HEK293 (cell line): Measurements from ENCODE around the gene LGALS1.
A peak's percentile ranks its signal among the peaks of the same experiment; 100 is the strongest.

Source experiments
- BCL11B ChIP-seq: fragments of 450-650 bp; formaldehyde crosslinking; IDR thresholded peaks from 2 replicates; pipeline ENCODE4 v1.5.1; 2016; ENCODE audit warnings: low read depth, missing biosample characterization, missing genetic modification characterization
- KLF7 ChIP-seq: fragments of 450-650 bp; formaldehyde crosslinking; IDR thresholded peaks from 2 replicates; pipeline ENCODE4 v1.5.1; 2016; ENCODE audit warnings: missing biosample characterization, missing genetic modification characterization, borderline replicate concordance
- SCRT1 ChIP-seq: fragments of 450-650 bp; formaldehyde crosslinking; IDR thresholded peaks from 2 replicates; pipeline ENCODE4 v1.5.1; 2016; ENCODE audit warnings: missing biosample characterization, missing genetic modification characterization, borderline replicate concordance
- ZFHX2 ChIP-seq: fragments of 450-650 bp; formaldehyde crosslinking; conservative IDR thresholded peaks from 2 replicates; pipeline ENCODE4 v1.5.1; 2016; ENCODE audit warnings: missing biosample characterization, missing genetic modification characterization
- ZFP3 ChIP-seq: fragments of 450-650 bp; formaldehyde crosslinking; IDR thresholded peaks from 2 replicates; pipeline ENCODE4 v1.5.1; 2016; ENCODE audit warnings: low read depth, missing biosample characterization, missing genetic modification characterization
- ZIC2 ChIP-seq: fragments of 450-650 bp; formaldehyde crosslinking; IDR thresholded peaks from 2 replicates; pipeline ENCODE4 v1.5.1; 2016; ENCODE audit warnings: missing biosample characterization, missing genetic modification characterization
- ZNF19 ChIP-seq: fragments of 450-650 bp; formaldehyde crosslinking; IDR thresholded peaks from 2 replicates; pipeline ENCODE4; 2016; ENCODE audit warnings: missing biosample characterization, missing genetic modification characterization, low read depth
- ZNF221 ChIP-seq: fragments of 450-650 bp; formaldehyde crosslinking; IDR thresholded peaks from 2 replicates; pipeline ENCODE4 v1.5.1; 2017; ENCODE audit warnings: missing biosample characterization, missing genetic modification characterization, borderline replicate concordance
- ZNF248 ChIP-seq: fragments of 450-650 bp; formaldehyde crosslinking; IDR thresholded peaks from 2 replicates; pipeline ENCODE4 v1.5.1; 2017; ENCODE audit warnings: missing biosample characterization, missing genetic modification characterization
- ZNF26 ChIP-seq: fragments of 450-650 bp; formaldehyde crosslinking; IDR thresholded peaks from 2 replicates; pipeline ENCODE4 v1.5.1; 2016; ENCODE audit warnings: missing biosample characterization, missing genetic modification characterization
- ZNF324 ChIP-seq: fragments of 450-650 bp; formaldehyde crosslinking; IDR thresholded peaks from 2 replicates; pipeline ENCODE4 v1.5.1; 2016; ENCODE audit warnings: missing biosample characterization, missing genetic modification characterization
- ZNF416 ChIP-seq: fragments of 450-650 bp; formaldehyde crosslinking; IDR thresholded peaks from 2 replicates; pipeline ENCODE4 v1.5.1; 2016; ENCODE audit warnings: missing biosample characterization, missing genetic modification characterization
- ZNF510 ChIP-seq: fragments of 450-650 bp; formaldehyde crosslinking; IDR thresholded peaks from 2 replicates; pipeline ENCODE4 v1.5.1; 2018; ENCODE audit warnings: mild to moderate bottlenecking, missing genetic modification characterization, missing biosample characterization; ENCODE audit not compliant: insufficient replicate concordance
- ZNF654 ChIP-seq: fragments of 450-650 bp; formaldehyde crosslinking; IDR thresholded peaks from 2 replicates; pipeline ENCODE4 v1.5.1; 2016; ENCODE audit warnings: low read depth, missing biosample characterization, missing genetic modification characterization
- ZNF76 ChIP-seq: fragments of 450-650 bp; formaldehyde crosslinking; IDR thresholded peaks from 2 replicates; pipeline ENCODE4; 2016; ENCODE audit warnings: low read depth, missing biosample characterization, missing genetic modification characterization, borderline replicate concordance
- ZXDB ChIP-seq: fragments of 450-650 bp; formaldehyde crosslinking; IDR thresholded peaks from 2 replicates; pipeline ENCODE4 v1.5.1; 2016; ENCODE audit warnings: missing biosample characterization, missing genetic modification characterization
- TF ChIP-seq, protein P1 (sequence below): fragments of 450-650 bp; formaldehyde crosslinking; IDR thresholded peaks from 2 replicates; pipeline ENCODE4 v1.5.1; 2017; ENCODE audit warnings: missing biosample characterization, missing genetic modification characterization
- TF ChIP-seq, protein P2 (sequence below): fragments of 450-650 bp; formaldehyde crosslinking; IDR thresholded peaks from 2 replicates; pipeline ENCODE4 v1.5.1; 2016; ENCODE audit warnings: missing biosample characterization, missing genetic modification characterization
- TF ChIP-seq, protein P3 (sequence below): fragments of 450-650 bp; formaldehyde crosslinking; IDR thresholded peaks from 2 replicates; pipeline ENCODE4 v1.5.1; 2016; ENCODE audit warnings: missing biosample characterization, missing genetic modification characterization

Gene LGALS1

GRCh38 chr22:37681556-37682049, 6.2 kb downstream of the LGALS1 start (continued):
- no peak for TF ChIP-seq ZNF510 (tag by site-specific recombination)
- no peak for TF ChIP-seq SCRT1 (tag by site-specific recombination)
- TF ChIP-seq ZNF19 (tag by site-specific recombination): no peak
- no peak for TF ChIP-seq ZFP3 (tag by site-specific recombination)
- 0 out of 2 replicates have a peak, but pooled peaks have one; percentile 12 for TF ChIP-seq BCL11B (tag by site-specific recombination)
- TF ChIP-seq, protein P1, sequence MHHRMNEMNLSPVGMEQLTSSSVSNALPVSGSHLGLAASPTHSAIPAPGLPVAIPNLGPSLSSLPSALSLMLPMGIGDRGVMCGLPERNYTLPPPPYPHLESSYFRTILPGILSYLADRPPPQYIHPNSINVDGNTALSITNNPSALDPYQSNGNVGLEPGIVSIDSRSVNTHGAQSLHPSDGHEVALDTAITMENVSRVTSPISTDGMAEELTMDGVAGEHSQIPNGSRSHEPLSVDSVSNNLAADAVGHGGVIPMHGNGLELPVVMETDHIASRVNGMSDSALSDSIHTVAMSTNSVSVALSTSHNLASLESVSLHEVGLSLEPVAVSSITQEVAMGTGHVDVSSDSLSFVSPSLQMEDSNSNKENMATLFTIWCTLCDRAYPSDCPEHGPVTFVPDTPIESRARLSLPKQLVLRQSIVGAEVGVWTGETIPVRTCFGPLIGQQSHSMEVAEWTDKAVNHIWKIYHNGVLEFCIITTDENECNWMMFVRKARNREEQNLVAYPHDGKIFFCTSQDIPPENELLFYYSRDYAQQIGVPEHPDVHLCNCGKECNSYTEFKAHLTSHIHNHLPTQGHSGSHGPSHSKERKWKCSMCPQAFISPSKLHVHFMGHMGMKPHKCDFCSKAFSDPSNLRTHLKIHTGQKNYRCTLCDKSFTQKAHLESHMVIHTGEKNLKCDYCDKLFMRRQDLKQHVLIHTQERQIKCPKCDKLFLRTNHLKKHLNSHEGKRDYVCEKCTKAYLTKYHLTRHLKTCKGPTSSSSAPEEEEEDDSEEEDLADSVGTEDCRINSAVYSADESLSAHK: no peak
- TF ChIP-seq ZNF654 (tag by site-specific recombination): peak; percentile 92
- peak; percentile 42; the same call in 1 of the 2 replicates for TF ChIP-seq KLF7 (tag by site-specific recombination)
- no peak for TF ChIP-seq ZNF416 (tag by site-specific recombination)
- TF ChIP-seq ZNF248: no peak
- TF ChIP-seq ZXDB (tag by site-specific recombination): 0 out of 2 replicates have a peak, but pooled peaks have one; percentile 27
- no peak for TF ChIP-seq ZFHX2 (tag by site-specific recombination)
- TF ChIP-seq, protein P2, sequence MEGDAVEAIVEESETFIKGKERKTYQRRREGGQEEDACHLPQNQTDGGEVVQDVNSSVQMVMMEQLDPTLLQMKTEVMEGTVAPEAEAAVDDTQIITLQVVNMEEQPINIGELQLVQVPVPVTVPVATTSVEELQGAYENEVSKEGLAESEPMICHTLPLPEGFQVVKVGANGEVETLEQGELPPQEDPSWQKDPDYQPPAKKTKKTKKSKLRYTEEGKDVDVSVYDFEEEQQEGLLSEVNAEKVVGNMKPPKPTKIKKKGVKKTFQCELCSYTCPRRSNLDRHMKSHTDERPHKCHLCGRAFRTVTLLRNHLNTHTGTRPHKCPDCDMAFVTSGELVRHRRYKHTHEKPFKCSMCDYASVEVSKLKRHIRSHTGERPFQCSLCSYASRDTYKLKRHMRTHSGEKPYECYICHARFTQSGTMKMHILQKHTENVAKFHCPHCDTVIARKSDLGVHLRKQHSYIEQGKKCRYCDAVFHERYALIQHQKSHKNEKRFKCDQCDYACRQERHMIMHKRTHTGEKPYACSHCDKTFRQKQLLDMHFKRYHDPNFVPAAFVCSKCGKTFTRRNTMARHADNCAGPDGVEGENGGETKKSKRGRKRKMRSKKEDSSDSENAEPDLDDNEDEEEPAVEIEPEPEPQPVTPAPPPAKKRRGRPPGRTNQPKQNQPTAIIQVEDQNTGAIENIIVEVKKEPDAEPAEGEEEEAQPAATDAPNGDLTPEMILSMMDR (tag by site-specific recombination): peak; percentile 91
- peak; percentile 56 for TF ChIP-seq ZIC2 (tag by site-specific recombination)
- peak; percentile 31; the same call in 1 of the 2 replicates for TF ChIP-seq ZNF324 (tag by site-specific recombination)
- TF ChIP-seq, protein P3, sequence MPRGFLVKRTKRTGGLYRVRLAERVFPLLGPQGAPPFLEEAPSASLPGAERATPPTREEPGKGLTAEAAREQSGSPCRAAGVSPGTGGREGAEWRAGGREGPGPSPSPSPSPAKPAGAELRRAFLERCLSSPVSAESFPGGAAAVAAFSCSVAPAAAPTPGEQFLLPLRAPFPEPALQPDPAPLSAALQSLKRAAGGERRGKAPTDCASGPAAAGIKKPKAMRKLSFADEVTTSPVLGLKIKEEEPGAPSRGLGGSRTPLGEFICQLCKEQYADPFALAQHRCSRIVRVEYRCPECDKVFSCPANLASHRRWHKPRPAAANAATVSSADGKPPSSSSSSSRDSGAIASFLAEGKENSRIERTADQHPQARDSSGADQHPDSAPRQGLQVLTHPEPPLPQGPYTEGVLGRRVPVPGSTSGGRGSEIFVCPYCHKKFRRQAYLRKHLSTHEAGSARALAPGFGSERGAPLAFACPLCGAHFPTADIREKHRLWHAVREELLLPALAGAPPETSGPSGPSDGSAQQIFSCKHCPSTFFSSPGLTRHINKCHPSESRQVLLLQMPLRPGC (tag by site-specific recombination): no peak
- TF ChIP-seq ZNF221 (tag by site-specific recombination): no peak
- TF ChIP-seq ZNF26: no peak
- TF ChIP-seq ZNF76 (tag by site-specific recombination): peak; percentile 60; the same call in 1 of the 2 replicates
